IgD-negative memory B cell (primary cell): ENCODE data around the gene SULT1A3. TPM values are rescaled to one million over a fixed set of nuclear protein-coding genes. Genes with fewer than 3 reads are reported as not detected.
"Not testable (repeated sequence)": the region's sequence is repeated elsewhere in the genome, so short reads cannot be mapped to it uniquely, and the experiment has no call there.

Experiments used
- H3K27ac Mint-ChIP-seq, 3 donors: one replicate each; pipeline ENCODE4 v1.8.0; 2020 to 2022; ENCODE audit warnings: mild to moderate bottlenecking in 3 of 3, mixed read lengths in 3 of 3, moderate library complexity in 1 of 3
- H3K27me3 Mint-ChIP-seq: one replicate; pipeline ENCODE4 v1.8.0; 2021; ENCODE audit warnings: mixed read lengths
- H3K36me3 Mint-ChIP-seq: one replicate; pipeline ENCODE4 v1.8.0; 2020; ENCODE audit warnings: mild to moderate bottlenecking, mixed read lengths
- H3K4me1 Mint-ChIP-seq, 3 donors: one replicate each; pipeline ENCODE4 v1.8.0; 2020 to 2022; ENCODE audit warnings: mixed read lengths in 3 of 3, mild to moderate bottlenecking in 1 of 3
- H3K4me3 Mint-ChIP-seq, 4 donors: one replicate each; pipeline ENCODE4 v1.8.0; 2020 to 2022; ENCODE audit warnings: mild to moderate bottlenecking in 4 of 4, mixed read lengths in 4 of 4, moderate library complexity in 3 of 4
- H3K9me3 Mint-ChIP-seq, 3 donors: one replicate each; pipeline ENCODE4 v1.8.0; 2020 to 2021; ENCODE audit warnings: mixed read lengths in 3 of 3, mild to moderate bottlenecking in 1 of 3
- polyA plus RNA-seq: library from polyadenylated mRNA; unstranded; fragments of 300-500 nt; fragmentation: Illumina TruSeq; gene quantifications from one replicate; pipeline ENCODE4 v1.2.3, GENCODE V29; 2021

Gene SULT1A3
- polyA plus RNA-seq, 1 donor from 2014 or later: 1.9 TPM

DNA sequence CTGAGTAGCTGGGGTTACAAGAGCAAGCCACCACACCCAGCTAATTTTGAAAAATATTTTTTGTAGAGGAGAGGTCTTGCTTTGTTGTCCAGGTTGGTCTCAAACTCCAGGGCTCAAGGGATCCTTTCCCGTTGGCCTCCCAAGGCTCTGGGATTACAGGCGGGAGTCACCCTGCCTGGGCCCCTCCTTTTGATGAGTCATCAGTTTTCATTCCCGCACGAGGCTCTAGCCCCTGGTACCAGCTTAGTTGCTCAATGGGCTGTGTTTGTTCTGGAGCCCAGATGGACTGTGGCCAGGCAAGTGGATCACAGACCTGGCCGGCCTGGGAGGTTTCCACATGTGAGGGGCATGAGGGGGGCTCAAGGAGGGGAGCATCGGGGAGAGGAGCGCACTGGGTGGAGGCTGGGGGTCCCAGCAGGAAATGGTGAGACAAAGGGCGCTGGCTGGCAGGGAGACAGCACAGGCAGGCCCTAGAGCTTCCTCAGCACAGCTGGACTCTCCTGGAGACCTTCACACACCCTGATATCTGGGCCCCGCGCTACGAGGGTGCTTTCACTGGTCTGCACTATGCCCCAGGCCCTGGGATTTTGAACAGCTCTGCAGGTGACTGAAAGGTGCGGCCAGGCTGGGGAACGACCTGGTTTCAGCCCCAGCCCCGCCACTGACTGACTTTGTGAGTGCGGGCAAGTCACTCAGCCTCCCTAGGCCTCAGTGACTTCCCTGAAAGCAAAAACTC, 721 bp downstream of the SULT1A3 start:
- H3K4me3 Mint-ChIP-seq, H3K27me3 Mint-ChIP-seq, H3K4me1 Mint-ChIP-seq, H3K27ac Mint-ChIP-seq, H3K9me3 Mint-ChIP-seq, H3K36me3 Mint-ChIP-seq: not testable (repeated sequence)

DNA sequence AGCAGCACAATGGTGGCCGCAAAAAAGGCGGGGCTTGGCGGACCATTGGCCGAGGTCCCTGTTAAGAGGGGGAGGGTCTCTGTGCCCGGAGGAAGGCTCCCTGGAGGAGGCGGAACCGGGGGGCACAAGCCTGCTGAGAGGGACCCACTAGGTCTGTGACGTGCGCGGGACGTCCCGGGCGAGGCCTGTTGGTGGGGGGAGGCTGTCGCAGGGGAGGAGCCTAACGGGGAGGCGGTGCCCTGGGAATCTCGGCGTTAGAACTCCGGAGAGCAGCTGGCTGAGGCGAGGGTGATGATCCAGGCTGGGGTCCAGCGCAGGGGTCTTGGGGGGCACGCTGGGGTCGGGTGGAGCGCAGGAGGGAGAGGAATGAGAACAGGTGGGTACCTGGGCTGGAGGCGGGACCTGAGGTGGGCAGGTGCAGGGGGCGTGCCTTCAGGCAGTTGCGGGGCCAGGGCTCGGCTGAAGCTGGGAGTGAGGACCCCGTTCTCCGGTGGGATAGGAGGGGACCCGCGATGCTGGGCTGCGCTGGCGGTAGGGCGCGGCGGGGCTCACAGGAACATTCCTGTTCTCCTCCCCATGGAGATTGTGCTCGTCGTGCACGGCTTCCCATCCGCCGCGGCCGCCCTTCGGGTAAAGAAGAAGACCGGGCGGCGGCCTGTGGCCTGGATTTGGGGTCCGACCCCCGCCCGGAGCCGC, 6.6 kb downstream of the SULT1A3 start:
- H3K4me3 Mint-ChIP-seq, H3K27ac Mint-ChIP-seq, H3K4me1 Mint-ChIP-seq, H3K27me3 Mint-ChIP-seq, H3K36me3 Mint-ChIP-seq, H3K9me3 Mint-ChIP-seq: not testable (repeated sequence)

DNA sequence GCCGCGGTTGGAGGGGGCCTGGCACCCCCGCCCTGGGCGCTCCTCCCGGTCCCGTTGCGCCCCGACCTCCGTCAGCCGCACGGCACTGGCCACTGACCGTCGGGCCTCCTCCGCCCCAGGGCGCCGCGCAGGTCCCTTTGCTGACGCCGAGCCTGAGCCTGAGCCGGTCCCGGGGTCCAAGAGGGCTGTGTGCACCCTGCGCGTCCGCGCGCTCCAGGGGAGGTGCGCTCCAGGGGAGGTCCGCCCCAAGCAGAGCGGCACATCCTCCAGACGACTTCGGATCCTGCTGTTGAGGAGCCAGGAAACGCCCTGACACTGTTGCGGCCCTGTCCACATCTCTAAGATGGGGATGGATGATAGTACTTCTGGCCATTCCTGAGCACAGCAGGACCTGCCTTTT, 7.2 kb downstream of the SULT1A3 start:
- not testable (repeated sequence) for H3K9me3 Mint-ChIP-seq, H3K4me1 Mint-ChIP-seq, H3K27ac Mint-ChIP-seq, H3K27me3 Mint-ChIP-seq, H3K4me3 Mint-ChIP-seq, H3K36me3 Mint-ChIP-seq

DNA sequence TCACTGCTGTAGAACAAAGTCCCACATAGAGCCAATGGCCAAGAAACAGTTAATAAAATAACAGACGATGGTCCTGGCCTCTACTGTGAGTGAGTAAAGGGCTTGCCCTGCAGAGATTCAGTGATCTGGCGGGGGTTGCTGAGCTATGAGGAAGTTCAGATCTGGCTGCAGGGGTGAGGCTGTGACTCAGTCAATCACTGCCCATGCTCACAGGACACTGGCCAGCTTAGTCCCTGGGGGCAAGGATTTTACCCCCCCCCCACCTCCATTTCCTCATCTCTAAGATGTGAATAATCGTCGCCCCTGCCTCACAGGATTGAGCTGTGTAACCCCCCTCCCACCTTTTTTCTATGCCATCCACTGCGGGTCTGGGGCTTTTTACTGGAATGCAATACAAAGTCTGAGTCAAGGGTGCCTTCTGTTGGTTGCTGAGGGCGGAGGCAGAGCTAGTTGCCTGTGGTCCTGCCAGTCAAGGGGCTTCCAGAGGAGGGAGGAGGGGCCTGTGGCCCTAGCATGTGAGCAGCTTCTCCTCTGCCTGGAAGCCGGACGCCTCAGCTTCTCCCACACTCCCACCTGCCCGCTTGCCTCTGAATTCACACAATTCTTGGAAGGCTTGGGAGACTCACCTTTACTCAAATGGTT, 8.1 kb downstream of the SULT1A3 start:
- not testable (repeated sequence) for H3K27me3 Mint-ChIP-seq, H3K36me3 Mint-ChIP-seq, H3K9me3 Mint-ChIP-seq, H3K4me1 Mint-ChIP-seq
- peak overlapping the region in 1 of 3 donors; percentile 63 for H3K27ac Mint-ChIP-seq
- H3K4me3 Mint-ChIP-seq: peak overlapping the region in 2 of 4 donors; percentile 33 to 77

DNA sequence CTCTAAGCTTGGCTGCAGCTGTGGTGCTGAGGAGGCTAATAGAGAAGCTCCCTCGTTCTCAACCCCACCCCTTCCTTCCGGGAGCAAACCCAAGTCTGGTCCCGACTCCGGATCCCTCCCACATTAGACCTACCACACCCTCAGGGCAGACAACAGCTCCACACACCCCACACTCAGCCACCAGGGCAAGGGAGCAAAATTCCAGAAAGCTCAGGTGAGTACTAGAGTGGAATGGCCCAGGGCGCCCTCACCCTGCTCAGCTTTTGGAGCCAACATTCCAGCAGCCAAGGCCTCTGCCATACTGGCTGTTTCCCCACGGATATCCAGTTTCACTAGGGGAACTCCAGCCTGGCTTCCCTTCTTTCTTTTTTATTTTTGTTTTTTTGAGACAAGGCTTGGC, 10.0 kb downstream of the SULT1A3 start:
- H3K4me3 Mint-ChIP-seq, H3K27me3 Mint-ChIP-seq, H3K9me3 Mint-ChIP-seq, H3K27ac Mint-ChIP-seq, H3K36me3 Mint-ChIP-seq, H3K4me1 Mint-ChIP-seq: not testable (repeated sequence)

DNA sequence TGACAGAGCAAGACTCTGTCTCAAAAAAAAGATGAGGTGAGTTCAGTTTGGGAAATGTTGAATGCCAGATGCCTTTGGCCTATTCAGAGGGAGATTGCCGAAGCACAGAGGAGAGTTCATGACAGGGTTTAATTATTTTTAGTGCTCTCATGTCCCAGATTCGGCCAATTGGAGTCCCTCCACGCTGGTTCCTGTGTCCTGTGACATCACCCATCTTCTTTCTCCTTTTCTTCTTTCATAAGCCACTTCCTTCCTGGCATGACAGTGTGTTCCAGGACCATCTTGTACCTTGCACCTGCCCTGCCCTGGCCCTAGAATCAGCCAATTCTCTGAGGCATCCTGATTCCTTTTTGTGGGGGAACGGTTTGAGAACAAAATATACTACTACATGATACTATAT, 12.4 kb downstream of the SULT1A3 start:
- H3K27ac Mint-ChIP-seq, H3K9me3 Mint-ChIP-seq, H3K27me3 Mint-ChIP-seq, H3K36me3 Mint-ChIP-seq, H3K4me3 Mint-ChIP-seq, H3K4me1 Mint-ChIP-seq: not testable (repeated sequence)

DNA sequence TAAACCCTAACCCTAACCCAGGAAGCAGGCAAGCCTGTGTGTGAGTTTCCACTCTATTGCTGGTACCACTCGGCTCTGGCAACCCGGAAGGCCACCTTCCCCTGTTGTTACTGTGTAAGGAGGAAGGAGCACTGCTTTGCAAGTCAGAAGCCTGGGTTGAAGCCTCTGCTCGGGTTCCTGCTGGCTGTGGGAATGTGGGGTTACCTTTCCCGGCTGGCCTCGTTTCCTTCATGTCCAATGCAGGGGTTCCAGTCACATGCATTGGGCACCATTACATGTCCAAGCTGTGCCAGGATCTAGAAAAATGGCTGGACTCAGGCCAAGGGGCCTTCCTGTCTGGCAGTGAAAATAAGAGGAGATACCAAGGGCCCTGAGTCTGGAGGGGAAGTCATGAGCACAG, 18.0 kb downstream of the SULT1A3 start:
- not testable (repeated sequence) for H3K27ac Mint-ChIP-seq, H3K4me1 Mint-ChIP-seq, H3K4me3 Mint-ChIP-seq

DNA sequence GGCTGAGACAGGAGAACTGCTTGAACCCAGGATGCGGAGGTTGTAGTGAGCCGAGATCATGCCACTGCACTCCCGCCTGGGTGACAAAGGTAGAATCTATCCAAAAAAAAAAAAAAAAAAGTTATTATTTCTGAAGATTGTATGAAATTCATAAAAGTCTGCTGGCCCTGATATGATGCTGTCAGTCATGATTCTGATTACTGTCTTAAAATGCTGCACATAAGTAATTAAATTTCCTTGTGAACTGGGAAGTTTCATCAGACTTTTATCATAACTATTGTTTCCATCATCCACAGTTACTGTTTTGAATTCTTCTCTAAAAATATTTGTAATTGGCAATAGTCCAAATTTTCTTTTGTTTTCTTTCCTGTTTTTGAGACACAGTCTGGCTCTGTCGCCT, 49.3 kb downstream of the SULT1A3 start, which contains the start of gene NPIPB13:
NPIPB13 (minus strand) TSS at position 101 of the 400 bp plus-strand sequence. CDS start 2,906 bp downstream, outside the sequence.
- H3K36me3 Mint-ChIP-seq, H3K27ac Mint-ChIP-seq, H3K27me3 Mint-ChIP-seq, H3K9me3 Mint-ChIP-seq, H3K4me1 Mint-ChIP-seq, H3K4me3 Mint-ChIP-seq: not testable (repeated sequence)

More for the DNA sequence above, 18.0 kb downstream of the SULT1A3 start:
- not testable (repeated sequence) for H3K9me3 Mint-ChIP-seq, H3K27me3 Mint-ChIP-seq, H3K36me3 Mint-ChIP-seq

Other genes with a start within 250 kb of the SULT1A3 start
- 171 TPM for gene TMEM219, start 237.2 kb upstream of the SULT1A3 start, polyA plus RNA-seq
- 7.6 TPM for gene TAOK2, start 225.4 kb upstream of the SULT1A3 start, polyA plus RNA-seq
- gene HIRIP3, start 203.6 kb upstream of the SULT1A3 start, polyA plus RNA-seq: 21.0 TPM
- gene INO80E, start 203.0 kb upstream of the SULT1A3 start, polyA plus RNA-seq: 6.0 TPM
- gene DOC2A, start 188.2 kb upstream of the SULT1A3 start, polyA plus RNA-seq: not detected
- not detected for gene C16orf92, start 176.1 kb upstream of the SULT1A3 start, polyA plus RNA-seq
- gene TLCD3B, start 168.0 kb upstream of the SULT1A3 start, polyA plus RNA-seq: not detected
- 884 TPM for gene ALDOA, start 133.5 kb upstream of the SULT1A3 start, polyA plus RNA-seq
- gene PPP4C, start 123.3 kb upstream of the SULT1A3 start, polyA plus RNA-seq: 187 TPM
- not detected for gene TBX6, start 107.3 kb upstream of the SULT1A3 start, polyA plus RNA-seq
- gene YPEL3, start 103.0 kb upstream of the SULT1A3 start, polyA plus RNA-seq: 362 TPM
- not detected for gene GDPD3, start 85.7 kb upstream of the SULT1A3 start, polyA plus RNA-seq
- gene MAPK3, start 76.0 kb upstream of the SULT1A3 start, polyA plus RNA-seq: 8.6 TPM
- 1,353 TPM for gene CORO1A, start 15.7 kb upstream of the SULT1A3 start, polyA plus RNA-seq
- 264 TPM for gene BOLA2B, start 5.6 kb upstream of the SULT1A3 start, polyA plus RNA-seq
- gene SLX1A, start 5.4 kb upstream of the SULT1A3 start, polyA plus RNA-seq: 83.5 TPM
- 1.3 TPM for gene NPIPB13, start 49.2 kb downstream of the SULT1A3 start, polyA plus RNA-seq
- 42.7 TPM for gene CD2BP2, start 156.1 kb downstream of the SULT1A3 start, polyA plus RNA-seq
- 11.3 TPM for gene TBC1D10B, start 171.2 kb downstream of the SULT1A3 start, polyA plus RNA-seq
- 1.7 TPM for gene MYL11, start 175.5 kb downstream of the SULT1A3 start, polyA plus RNA-seq
- gene SEPTIN1, start 183.3 kb downstream of the SULT1A3 start, polyA plus RNA-seq: 161 TPM
- gene ZNF48, start 196.2 kb downstream of the SULT1A3 start, polyA plus RNA-seq: 9.7 TPM
- 4.8 TPM for gene ZNF771, start 208.4 kb downstream of the SULT1A3 start, polyA plus RNA-seq
- 137 TPM for gene DCTPP1, start 230.8 kb downstream of the SULT1A3 start, polyA plus RNA-seq
- 64.0 TPM for gene SEPHS2, start 246.6 kb downstream of the SULT1A3 start, polyA plus RNA-seq